HG02970 (cell line): Measurements from ENCODE around the gene ATP2A2.
"Not testable (repeated sequence)": the region's sequence is repeated elsewhere in the genome, so short reads cannot be mapped to it uniquely, and the experiment has no call there.

ENCODE experiments used
- ATAC-seq: cut with Tn5 transposase; IDR thresholded peaks from one replicate; pipeline ENCODE4 v1.9.1; 2021; ENCODE audit warnings: mild to moderate bottlenecking, moderate library complexity, moderate number of reproducible peaks; ENCODE audit not compliant: unreplicated experiment, low FRiP score

ATP2A2 gene

GRCh38 chr12:110280779-110281548 is at the start of gene ATP2A2:
TSS of gene ATP2A2 (plus strand) at chr12:110281247. CDS start at chr12:110281790, 543 bp downstream.
- peak; percentile 70 for ATAC-seq

GRCh38 chr12:110233212-110233903 is 47.7 kb upstream of the ATP2A2 start:
- no peak for ATAC-seq

- no peak for ATAC-seq
Observed at GRCh38 chr12:110234331-110234751, 46.7 kb upstream of the ATP2A2 start.

- ATAC-seq = no peak
Observed at GRCh38 chr12:110234755-110235154, 46.3 kb upstream of the ATP2A2 start.

- no peak for ATAC-seq
Observed at GRCh38 chr12:110235383-110235782, 45.7 kb upstream of the ATP2A2 start.

GRCh38 chr12:110243227-110243626 is 37.8 kb upstream of the ATP2A2 start:
- ATAC-seq = no peak

- no peak for ATAC-seq
Observed at GRCh38 chr12:110244372-110244771, 36.7 kb upstream of the ATP2A2 start.

- no peak for ATAC-seq
Observed at GRCh38 chr12:110244829-110245228, 36.2 kb upstream of the ATP2A2 start.

- no peak for ATAC-seq
Observed at GRCh38 chr12:110245369-110245772, 35.7 kb upstream of the ATP2A2 start.

GRCh38 chr12:110246636-110247339 is 34.3 kb upstream of the ATP2A2 start:
- no peak for ATAC-seq

- no peak for ATAC-seq
Observed at GRCh38 chr12:110247340-110248095, 33.5 kb upstream of the ATP2A2 start.

- no peak for ATAC-seq
Observed at GRCh38 chr12:110248096-110248447, 33.0 kb upstream of the ATP2A2 start.

- ATAC-seq = no peak
Observed at GRCh38 chr12:110249105-110249504, 31.9 kb upstream of the ATP2A2 start.

- ATAC-seq = no peak
Observed at GRCh38 chr12:110249716-110250225, 31.3 kb upstream of the ATP2A2 start.

GRCh38 chr12:110251381-110251780 is 29.7 kb upstream of the ATP2A2 start:
- ATAC-seq = no peak

- no peak for ATAC-seq
Observed at GRCh38 chr12:110252716-110253115, 28.3 kb upstream of the ATP2A2 start.

GRCh38 chr12:110253176-110253575 is 27.9 kb upstream of the ATP2A2 start:
- no peak for ATAC-seq

GRCh38 chr12:110254971-110255540 is 26.0 kb upstream of the ATP2A2 start:
- no peak for ATAC-seq

- not testable (repeated sequence) for ATAC-seq
Observed at GRCh38 chr12:110255890-110256456, 25.1 kb upstream of the ATP2A2 start.
